ENCODE data around the gene PIK3C3. TPM values are rescaled to one million over a fixed set of nuclear protein-coding genes. Genes with fewer than 3 reads are reported as not detected.

PIK3C3 gene
- total and polyA plus RNA-seq, 9 of the 15 experiments (the other 6 are each of a cell fraction or from before 2014, with no cell fraction given), result 27.0 to 101 (median 42.9) TPM

DNA sequence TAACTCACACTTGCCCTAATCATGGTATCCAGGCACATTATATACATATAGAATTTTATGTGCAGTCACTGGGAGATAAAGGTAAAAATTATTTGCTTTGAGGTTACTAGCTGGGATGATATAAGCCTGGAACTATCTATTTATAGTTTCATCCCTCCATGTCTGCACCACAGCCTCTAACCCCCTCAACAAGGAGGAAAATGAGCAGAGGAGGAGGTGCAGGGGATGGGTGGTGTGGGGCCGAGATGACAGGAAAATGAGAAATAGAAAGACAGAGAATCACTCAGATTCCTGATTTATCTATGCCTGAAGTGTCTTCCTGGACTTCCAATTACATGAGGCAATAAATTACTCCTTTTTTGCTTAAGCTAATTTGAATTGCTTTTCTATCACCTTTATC, 145.2 kb downstream of the PIK3C3 start:
- Histone ChIP-seq H3K27me3 (ENCODE audit: control insufficient read depth in 2 of 2, insufficient read depth in 2 of 2, low read length in 2 of 2) (no peaks in the 10 kb centered on the region), H2AFZ (ENCODE audit: low read depth, low read length) (no peak overlapping the region), H3K36me3 (ENCODE audit: control insufficient read depth, insufficient read depth, low read length) (no peaks in the 10 kb centered on the region), H3K4me1 (replicated peaks in 1 of 2; ENCODE audit: control insufficient read depth in 2 of 2, insufficient read depth in 2 of 2, low read length in 2 of 2) (no peaks in the 10 kb centered on the region), H3K4me3 (no peak overlapping the region), H4K20me1 (replicated peaks; ENCODE audit: control insufficient read depth, insufficient read depth, low read length) (no peaks in the 10 kb centered on the region), H3K9ac (ENCODE audit: insufficient read depth in 1 of 2, low read depth in 2 of 2, low read length in 2 of 2) (no peak overlapping the region), H3K27ac (ENCODE audit: extremely low read depth, low read depth, low read length) (no peak overlapping the region), H3K4me2 (ENCODE audit: insufficient read depth, low read length) (no peak overlapping the region), H3K9me1 (ENCODE audit: control insufficient read depth, insufficient read depth, low read length) (no peaks in the 10 kb centered on the region), H3K79me2 (ENCODE audit: control insufficient read depth, insufficient read depth, low read length) (no peaks in the 10 kb centered on the region), H3K9me3 (replicated peaks; ENCODE audit: control insufficient read depth, insufficient read depth, low read depth, low read length) (no peaks in the 10 kb centered on the region)
- TF ChIP-seq, protein P1, sequence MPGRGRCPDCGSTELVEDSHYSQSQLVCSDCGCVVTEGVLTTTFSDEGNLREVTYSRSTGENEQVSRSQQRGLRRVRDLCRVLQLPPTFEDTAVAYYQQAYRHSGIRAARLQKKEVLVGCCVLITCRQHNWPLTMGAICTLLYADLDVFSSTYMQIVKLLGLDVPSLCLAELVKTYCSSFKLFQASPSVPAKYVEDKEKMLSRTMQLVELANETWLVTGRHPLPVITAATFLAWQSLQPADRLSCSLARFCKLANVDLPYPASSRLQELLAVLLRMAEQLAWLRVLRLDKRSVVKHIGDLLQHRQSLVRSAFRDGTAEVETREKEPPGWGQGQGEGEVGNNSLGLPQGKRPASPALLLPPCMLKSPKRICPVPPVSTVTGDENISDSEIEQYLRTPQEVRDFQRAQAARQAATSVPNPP (IDR thresholded peaks at IDR 0.05; ENCODE audit: borderline replicate concordance, insufficient read depth, insufficient read length), result no peak
- TF ChIP-seq ILF3 (IDR thresholded peaks at IDR 0.05; ENCODE audit: borderline replicate concordance) (no peak), HOXB6 (CRISPR knock-in tag; IDR thresholded peaks at IDR 0.05; ENCODE audit: borderline replicate concordance) (no peak), HDAC8 (tag; IDR thresholded peaks at IDR 0.05) (no peak), ZNF431 (CRISPR knock-in tag; IDR thresholded peaks at IDR 0.05) (no peak), HNRNPH1 (optimal IDR thresholded peaks at IDR 0.05; ENCODE audit: low read depth, low read length) (no peak), CBFA2T3 (IDR thresholded peaks at IDR 0.05) (no peak), BMI1 (IDR thresholded peaks at IDR 0.05; ENCODE audit: low read length) (no peak), ZFX (CRISPR knock-in tag; IDR thresholded peaks at IDR 0.05) (no peak), SMAD1 (IDR thresholded peaks at IDR 0.05; ENCODE audit: low read depth, low read length, partially characterized antibody) (no peak)
- TF ChIP-seq, protein P2, sequence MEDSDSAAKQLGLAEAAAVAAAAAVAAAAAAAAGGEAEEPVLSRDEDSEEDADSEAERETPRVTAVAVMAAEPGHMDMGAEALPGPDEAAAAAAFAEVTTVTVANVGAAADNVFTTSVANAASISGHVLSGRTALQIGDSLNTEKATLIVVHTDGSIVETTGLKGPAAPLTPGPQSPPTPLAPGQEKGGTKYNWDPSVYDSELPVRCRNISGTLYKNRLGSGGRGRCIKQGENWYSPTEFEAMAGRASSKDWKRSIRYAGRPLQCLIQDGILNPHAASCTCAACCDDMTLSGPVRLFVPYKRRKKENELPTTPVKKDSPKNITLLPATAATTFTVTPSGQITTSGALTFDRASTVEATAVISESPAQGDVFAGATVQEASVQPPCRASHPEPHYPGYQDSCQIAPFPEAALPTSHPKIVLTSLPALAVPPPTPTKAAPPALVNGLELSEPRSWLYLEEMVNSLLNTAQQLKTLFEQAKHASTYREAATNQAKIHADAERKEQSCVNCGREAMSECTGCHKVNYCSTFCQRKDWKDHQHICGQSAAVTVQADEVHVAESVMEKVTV (CRISPR knock-in tag; IDR thresholded peaks at IDR 0.05), result no peak
- DNase-seq (ENCODE audit: extremely low read depth in 1 of 4, low spot score in 3 of 4) (no peak), ATAC-seq (no peak), FAIRE-seq (no peak)
- 0% methylated on average over 1 of the region's 1 CpG for WGBS (ENCODE audit: insufficient coverage, low coverage, missing lambda C conversion rate)
- CTCF ChIA-PET (ENCODE audit: low intra/inter-chr PET ratio), result no interaction called here
- in situ Hi-C loops (cut with MboI) (loop anchor here (25.0 kb wide), 1 partner anchor 1462 kb away; no protein-coding TSS in a partner anchor), intact Hi-C loops (cut with micrococcal nuclease) (no loop called here)
- BruUV-seq (replicated peaks), result no TSS peak
- POLR2A ChIA-PET, result interaction anchor here (0.6 kb wide), 1 partner anchor 35 kb away, joined by 3 read pairs; no protein-coding TSS in a partner anchor
